GM12864 (cell line): Measurements from ENCODE around the gene MYBPH.

Experiments used
- DNase-seq: peaks from one replicate; pipeline ENCODE4 v3.0.0-alpha.2; 2011; ENCODE audit warnings: low read depth
- H3K4me3 ChIP-seq: 2 replicates; pipeline ENCODE4 v1.5.1; 2011; ENCODE audit warnings: mild to moderate bottlenecking, low read depth, low read length, control low read depth
- CTCF ChIP-seq: IDR thresholded peaks from 2 replicates; pipeline ENCODE4 v1.5.1; 2011; ENCODE audit warnings: low read depth, mild to moderate bottlenecking, moderate library complexity, low read length, control low read depth, inconsistent platforms; ENCODE audit errors: missing control alignments

The MYBPH gene

GRCh38 chr1:203152158-203153034 lies 23.2 kb downstream of the MYBPH start:
- DNase-seq = no peak
- no peak overlapping the region for H3K4me3 ChIP-seq
- TF ChIP-seq CTCF = no peak

GRCh38 chr1:203151362-203152157 lies 24.1 kb downstream of the MYBPH start:
- TF ChIP-seq CTCF = no peak
- no peak overlapping the region for H3K4me3 ChIP-seq
- no peak for DNase-seq

- no peak for TF ChIP-seq CTCF
- no peak overlapping the region for H3K4me3 ChIP-seq
- DNase-seq = no peak
These were observed 24.9 kb downstream of the MYBPH start for GRCh38 chr1:203150511-203151297.

- H3K4me3 ChIP-seq = no peak overlapping the region
- no peak for DNase-seq
- no peak for TF ChIP-seq CTCF
These were observed 26.3 kb downstream of the MYBPH start for GRCh38 chr1:203149188-203149840.

GRCh38 chr1:203148579-203148978 lies 27.0 kb downstream of the MYBPH start:
- DNase-seq = no peak
- H3K4me3 ChIP-seq = no peak overlapping the region
- no peak for TF ChIP-seq CTCF

GRCh38 chr1:203148127-203148526 lies 27.5 kb downstream of the MYBPH start:
- DNase-seq = no peak

More at GRCh38 chr1:203148127-203148526, 27.5 kb downstream of the MYBPH start:
- TF ChIP-seq CTCF = peak; percentile 65
- H3K4me3 ChIP-seq = no peak overlapping the region
